SK-N-SH (cell line): Measurements from ENCODE around the gene FBXO17. TPM values are rescaled to one million over a fixed set of nuclear protein-coding genes. Genes with fewer than 3 reads are reported as not detected.

Experiments
- CTCF ChIA-PET: fragments of 300-600, 350-600 bp; formaldehyde crosslinking; extraction: SDS; loops from one replicate; lab custom pipeline; 2021; lab: Yijun Ruan, JAX
- POLR2A ChIA-PET: fragments of 350-600 bp; sonication (Branson Sonifier 250); formaldehyde crosslinking; extraction: SDS; loops from one replicate; lab custom pipeline; 2020; ENCODE audit warnings: antibody characterized with exemption, inconsistent platforms; lab: Yijun Ruan, JAX
- DNase-seq: peaks from one replicate; pipeline ENCODE4 v3.0.0; 2012
- H2AFZ ChIP-seq: fragments of 200-600 bp; sonication (generic); 2 replicates; pipeline ENCODE4 v1.8.1; 2016; ENCODE audit warnings: antibody characterized with exemption, mild to moderate bottlenecking, low read depth
- H3F3A ChIP-seq: fragments of 200-600 bp; sonication (generic); replicated peaks from 2 replicates; pipeline ENCODE3; 2016; ENCODE audit warnings: antibody characterized with exemption, mild to moderate bottlenecking; ENCODE audit not compliant: insufficient read depth
- H3K27ac ChIP-seq, 2 experiments: fragments of 200-500 bp in 1 of 2; fragments of 200-600 bp in 1 of 2; sonication (Bioruptor generic) in 1 of 2; sonication (generic), shearing (Covaris generic) in 1 of 2; 2 replicates each; pipeline versions ENCODE4 v1.5.1 to v1.6.1; 2014 to 2016; ENCODE audit warnings: low read depth in 2 of 2, inconsistent platforms in 1 of 2, low read length in 1 of 2, mild to moderate bottlenecking in 1 of 2, mixed read lengths in 1 of 2
- H3K27me3 ChIP-seq: fragments of 200-600 bp; sonication (generic), shearing (Covaris generic); 2 replicates; pipeline ENCODE4 v1.6.1; 2016; ENCODE audit warnings: mixed run types; ENCODE audit not compliant: insufficient read depth
- H3K36me3 ChIP-seq, 2 experiments: fragments of 200-500 bp in 1 of 2; fragments of 200-600 bp in 1 of 2; sonication (Bioruptor generic) in 1 of 2; sonication (generic) in 1 of 2; replicated peaks in 1 of 2; 2 replicates each; pipeline versions ENCODE3 to v1.5.1; 2014 to 2016; ENCODE audit warnings: low read length in 1 of 2, mild to moderate bottlenecking in 1 of 2; ENCODE audit not compliant: insufficient read depth in 2 of 2, control insufficient read depth in 1 of 2
- H3K4me1 ChIP-seq, 2 experiments: fragments of 200-500 bp in 1 of 2; fragments of 200-600 bp in 1 of 2; sonication (Bioruptor generic) in 1 of 2; sonication (generic), shearing (Covaris generic) in 1 of 2; 2 replicates each; pipeline versions ENCODE4 v1.5.1 to v1.6.1; 2014 to 2016; ENCODE audit warnings: low read depth in 1 of 2, low read length in 1 of 2, mixed run types in 1 of 2; ENCODE audit not compliant: insufficient read depth in 2 of 2, control insufficient read depth in 1 of 2
- H3K4me2 ChIP-seq: fragments of 200-600 bp; sonication (generic), shearing (Covaris generic); 2 replicates; pipeline ENCODE4 v1.6.1; 2017; ENCODE audit warnings: mixed run types
- H3K4me3 ChIP-seq, 2 experiments: fragments of 200-500 bp in 1 of 2; fragments of 200-600 bp in 1 of 2; sonication (Bioruptor generic) in 1 of 2; sonication (generic), shearing (Covaris generic) in 1 of 2; 2 replicates each; pipeline versions ENCODE4 v1.5.1 to v1.8.1; 2014 to 2016; ENCODE audit warnings: low read depth in 2 of 2, inconsistent platforms in 1 of 2, low read length in 1 of 2, mild to moderate bottlenecking in 1 of 2, mixed read lengths in 1 of 2, moderate library complexity in 1 of 2
- H3K79me2 ChIP-seq: fragments of 200-600 bp; sonication (generic); 2 replicates; pipeline ENCODE4 v1.8.1; 2017; ENCODE audit warnings: mild to moderate bottlenecking; ENCODE audit not compliant: insufficient read depth
- H3K9ac ChIP-seq: fragments of 200-600 bp; sonication (generic); 2 replicates; pipeline ENCODE4 v1.6.1; 2017; ENCODE audit warnings: mixed run types
- H3K9me2 ChIP-seq: fragments of 200-600 bp; sonication (generic); 2 replicates; pipeline ENCODE4 v1.6.1; 2017; ENCODE audit warnings: mixed run types
- H3K9me3 ChIP-seq: fragments of 200-600 bp; sonication (generic); 2 replicates; pipeline ENCODE4 v1.6.1; 2017; ENCODE audit warnings: mixed run types, mild to moderate bottlenecking, moderate library complexity
- H4K20me1 ChIP-seq: fragments of 200-600 bp; sonication (generic); 2 replicates; pipeline ENCODE4 v1.6.1; 2017; ENCODE audit warnings: mild to moderate bottlenecking, mixed run types; ENCODE audit not compliant: insufficient read depth
- FOSL2 ChIP-seq: IDR thresholded peaks from 2 replicates; pipeline ENCODE4 v1.4.0; 2012; ENCODE audit warnings: low read depth, mild to moderate bottlenecking, moderate library complexity, borderline replicate concordance
- SMC3 ChIP-seq: IDR thresholded peaks from 2 replicates; pipeline ENCODE4 v1.6.1; 2012; ENCODE audit warnings: low read depth, low read length, improper control_type of control experiment
- WGBS: methylation state at CpG from one replicate; pipeline ENCODE4 v1.1.6; 2017; ENCODE audit warnings: low lambda C conversion rate; 5-methylcytosine and 5-hydroxymethylcytosine counted together
- polyA plus RNA-seq, 3 experiments: library from polyadenylated mRNA; depleted of rRNA; stranded (reverse); fragments of >200 nt; gene quantifications; 2 replicates each; pipeline ENCODE4 v1.2.3, GENCODE V29; 2012
- TF ChIP-seq, protein P1 (sequence below): IDR thresholded peaks from 2 replicates; pipeline ENCODE4 v1.6.1; 2012; ENCODE audit warnings: mild to moderate bottlenecking, low read depth, low read length, moderate library complexity
- TF ChIP-seq, protein P2 (sequence below): fragments of 150-350 bp; IDR thresholded peaks from 2 replicates; pipeline ENCODE4 v1.6.1; 2017; ENCODE audit warnings: antibody characterized with exemption, low read length, low read depth, borderline replicate concordance

FBXO17 gene
- polyA plus RNA-seq, 1 of the 3 experiments (the other 2 are of a cell fraction), result 40.7 TPM

DNA sequence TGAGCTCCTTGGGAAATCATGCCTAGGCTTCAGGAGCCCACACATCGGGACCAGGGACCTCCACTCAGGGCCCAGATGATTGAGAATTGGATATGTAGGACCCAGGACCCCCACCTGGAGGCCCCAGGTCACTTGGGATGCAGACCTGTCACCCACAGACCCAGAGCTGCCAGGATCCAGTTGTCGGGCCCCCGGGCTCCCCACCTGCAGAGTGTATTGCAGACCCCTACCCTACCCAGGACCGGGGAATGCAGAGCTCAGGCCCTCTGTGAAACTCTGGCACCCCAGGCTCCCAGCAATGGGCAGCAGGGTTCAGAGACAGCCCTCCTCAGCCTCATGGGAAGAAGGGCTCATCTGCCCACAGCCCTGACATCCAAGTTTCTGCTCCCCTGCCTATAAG is 69.9 kb downstream of the FBXO17 start (continued):
- TF ChIP-seq, protein P1, sequence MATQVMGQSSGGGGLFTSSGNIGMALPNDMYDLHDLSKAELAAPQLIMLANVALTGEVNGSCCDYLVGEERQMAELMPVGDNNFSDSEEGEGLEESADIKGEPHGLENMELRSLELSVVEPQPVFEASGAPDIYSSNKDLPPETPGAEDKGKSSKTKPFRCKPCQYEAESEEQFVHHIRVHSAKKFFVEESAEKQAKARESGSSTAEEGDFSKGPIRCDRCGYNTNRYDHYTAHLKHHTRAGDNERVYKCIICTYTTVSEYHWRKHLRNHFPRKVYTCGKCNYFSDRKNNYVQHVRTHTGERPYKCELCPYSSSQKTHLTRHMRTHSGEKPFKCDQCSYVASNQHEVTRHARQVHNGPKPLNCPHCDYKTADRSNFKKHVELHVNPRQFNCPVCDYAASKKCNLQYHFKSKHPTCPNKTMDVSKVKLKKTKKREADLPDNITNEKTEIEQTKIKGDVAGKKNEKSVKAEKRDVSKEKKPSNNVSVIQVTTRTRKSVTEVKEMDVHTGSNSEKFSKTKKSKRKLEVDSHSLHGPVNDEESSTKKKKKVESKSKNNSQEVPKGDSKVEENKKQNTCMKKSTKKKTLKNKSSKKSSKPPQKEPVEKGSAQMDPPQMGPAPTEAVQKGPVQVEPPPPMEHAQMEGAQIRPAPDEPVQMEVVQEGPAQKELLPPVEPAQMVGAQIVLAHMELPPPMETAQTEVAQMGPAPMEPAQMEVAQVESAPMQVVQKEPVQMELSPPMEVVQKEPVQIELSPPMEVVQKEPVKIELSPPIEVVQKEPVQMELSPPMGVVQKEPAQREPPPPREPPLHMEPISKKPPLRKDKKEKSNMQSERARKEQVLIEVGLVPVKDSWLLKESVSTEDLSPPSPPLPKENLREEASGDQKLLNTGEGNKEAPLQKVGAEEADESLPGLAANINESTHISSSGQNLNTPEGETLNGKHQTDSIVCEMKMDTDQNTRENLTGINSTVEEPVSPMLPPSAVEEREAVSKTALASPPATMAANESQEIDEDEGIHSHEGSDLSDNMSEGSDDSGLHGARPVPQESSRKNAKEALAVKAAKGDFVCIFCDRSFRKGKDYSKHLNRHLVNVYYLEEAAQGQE, result no peak

DNA sequence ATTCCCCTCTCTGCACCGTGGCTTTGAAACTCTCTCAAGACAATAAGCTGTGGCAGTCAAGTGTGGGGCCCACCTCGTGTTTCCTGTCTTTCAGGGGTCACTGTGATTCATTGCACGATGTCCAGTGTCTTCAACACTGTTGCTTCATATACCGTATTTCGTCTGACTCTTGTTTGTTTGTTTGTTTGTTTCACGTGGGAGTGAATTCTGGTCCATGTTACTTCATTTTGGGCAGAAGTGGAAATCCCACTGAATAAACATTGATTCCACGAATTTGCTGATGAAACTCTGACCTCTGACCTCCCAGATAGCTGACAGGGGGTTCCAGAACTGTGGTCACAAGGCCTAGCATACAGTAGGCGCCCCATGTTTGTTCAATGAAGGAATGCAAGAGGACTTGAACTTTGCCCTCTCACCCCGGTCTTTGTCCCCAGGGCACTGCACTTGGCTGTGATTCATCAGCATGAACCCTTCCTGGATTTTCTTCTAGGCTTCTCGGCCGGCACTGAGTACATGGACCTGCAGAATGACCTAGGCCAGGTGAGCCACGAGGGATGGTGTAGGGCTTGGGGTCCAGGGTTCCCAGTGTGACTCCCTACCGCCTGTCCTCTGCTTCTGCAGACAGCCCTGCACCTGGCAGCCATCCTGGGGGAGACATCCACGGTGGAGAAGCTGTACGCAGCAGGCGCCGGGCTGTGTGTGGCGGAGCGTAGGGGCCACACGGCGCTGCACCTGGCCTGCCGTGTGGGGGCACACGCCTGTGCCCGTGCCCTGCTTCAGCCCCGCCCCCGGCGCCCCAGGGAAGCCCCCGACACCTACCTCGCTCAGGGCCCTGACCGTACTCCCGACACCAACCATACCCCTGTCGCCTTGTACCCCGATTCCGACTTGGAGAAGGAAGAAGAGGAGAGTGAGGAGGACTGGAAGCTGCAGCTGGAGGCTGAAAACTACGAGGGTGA is 70.7 kb downstream of the FBXO17 start:
- H3K4me2 ChIP-seq, result no peak overlapping the region
- H3K27ac ChIP-seq, result no peak overlapping the region
- TF ChIP-seq, protein P2, sequence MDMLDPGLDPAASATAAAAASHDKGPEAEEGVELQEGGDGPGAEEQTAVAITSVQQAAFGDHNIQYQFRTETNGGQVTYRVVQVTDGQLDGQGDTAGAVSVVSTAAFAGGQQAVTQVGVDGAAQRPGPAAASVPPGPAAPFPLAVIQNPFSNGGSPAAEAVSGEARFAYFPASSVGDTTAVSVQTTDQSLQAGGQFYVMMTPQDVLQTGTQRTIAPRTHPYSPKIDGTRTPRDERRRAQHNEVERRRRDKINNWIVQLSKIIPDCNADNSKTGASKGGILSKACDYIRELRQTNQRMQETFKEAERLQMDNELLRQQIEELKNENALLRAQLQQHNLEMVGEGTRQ, result no peak
- TF ChIP-seq, protein P1, result no peak
- TF ChIP-seq FOSL2 (no peak), SMC3 (no peak)
- no peaks in the 10 kb centered on the region for H4K20me1 ChIP-seq
- H3K9me3 ChIP-seq, result no peaks in the 10 kb centered on the region
- DNase-seq, result no peak
- no peak overlapping the region for H3K9ac ChIP-seq
- no peaks in the 10 kb centered on the region; a peak in 1 of 4 replicates for H3K4me1 ChIP-seq
- H3K36me3 ChIP-seq, result peaks cover 0 to 12% of the 10 kb centered on the region in 2 experiments
- no peaks in the 10 kb centered on the region for H3K9me2 ChIP-seq
- no peaks in the 10 kb centered on the region for H3K27me3 ChIP-seq
- H3F3A ChIP-seq, result peaks cover 4% of the 10 kb centered on the region
- H2AFZ ChIP-seq, result no peak overlapping the region
- POLR2A ChIA-PET, result no interaction called here
- CTCF ChIA-PET, result interaction anchor here (1.4 kb wide), 1 partner anchor 13 kb away, joined by 3 read pairs; no protein-coding TSS in a partner anchor
- no peak overlapping the region for H3K4me3 ChIP-seq
- 88% methylated on average over 26 of the region's 35 CpGs for WGBS
- peaks cover 38% of the 10 kb centered on the region for H3K79me2 ChIP-seq
